ENCODE results near the gene PLXNA3. TPM values are rescaled to one million over a fixed set of nuclear protein-coding genes. Genes with fewer than 3 reads are reported as not detected.
A peak's percentile ranks its signal among the peaks of the same experiment; 100 is the strongest.

The PLXNA3 gene
- total RNA-seq, 1 experiment from 2014 or later = 36.3 TPM

DNA sequence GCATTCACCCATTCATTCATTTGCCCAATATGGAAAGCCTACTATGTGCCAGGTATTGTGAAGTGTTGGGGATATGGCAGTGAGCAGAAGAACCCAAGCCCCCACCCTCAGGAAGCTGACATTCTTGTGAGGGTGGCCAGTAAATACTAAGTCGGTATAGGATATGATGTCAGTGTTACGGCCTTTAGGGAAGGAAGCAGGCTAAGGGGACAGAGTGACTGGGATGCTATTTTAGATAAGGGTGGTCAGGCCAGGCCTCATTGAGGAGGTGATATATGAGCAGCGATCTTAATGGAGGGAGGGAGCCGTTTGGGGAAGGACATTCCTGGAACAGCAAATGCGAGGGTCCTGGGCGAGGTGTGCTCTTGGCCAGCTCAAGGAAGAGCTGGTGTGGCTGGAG, 27.6 kb upstream of the PLXNA3 start:
- H3K23ac ChIP-seq (ENCODE audit: insufficient read length, low read depth, low read length) = no peak overlapping the region
- H4K20me1 ChIP-seq (ENCODE audit: control insufficient read depth, insufficient read depth, insufficient read length) = no peaks in the 10 kb centered on the region
- WGBS (ENCODE audit: extremely low coverage, insufficient read length, low lambda C conversion rate) = no CpG with 5 or more reads among the region's 6 CpGs
- H3K4me1 ChIP-seq (ENCODE audit: insufficient read depth, low read length) = no peaks in the 10 kb centered on the region
- Mint-ChIP-seq H3K27me3 (ENCODE audit: low read depth) (no peaks in the 10 kb centered on the region), H3K4me1 (peaks cover 7 to 20% of the 10 kb centered on the region in 2 experiments), H3K9me3 (peaks cover 70 to 79% of the 10 kb centered on the region in 2 experiments), H3K36me3 (ENCODE audit: insufficient read depth in 1 of 3, low read depth in 3 of 3) (peaks cover 13 to 46% (median 34%) of the 10 kb centered on the region in 3 experiments), H3K4me3 (peak overlapping the region in 1 of 2 experiments; percentile 53; a peak in 2 of 5 replicates), H3K27ac (peak overlapping the region in 2 of 3 experiments; percentile 8 to 30; a peak in 2 of 7 replicates)
- no peak overlapping the region for H4K91ac ChIP-seq (ENCODE audit: insufficient read length, low read depth, low read length)
- no peak overlapping the region for H3K4ac ChIP-seq (ENCODE audit: low read depth, low read length)
- H4K5ac ChIP-seq (ENCODE audit: insufficient read length, low read depth, low read length) = no peak overlapping the region
- H3K14ac ChIP-seq (ENCODE audit: insufficient read depth, low read length) = no peak overlapping the region
- H2BK15ac ChIP-seq (ENCODE audit: low read depth, low read length) = no peak overlapping the region
- no peaks in the 10 kb centered on the region for H3K79me1 ChIP-seq (ENCODE audit: insufficient read depth, low read depth, low read length, poor library complexity, severe bottlenecking)
- H2BK5ac ChIP-seq (ENCODE audit: insufficient read length, low read length) = no peak overlapping the region
- H3K18ac ChIP-seq (ENCODE audit: insufficient read length, low read depth, low read length) = no peak overlapping the region
- no peak overlapping the region for H3K9ac ChIP-seq (ENCODE audit: extremely low read depth, insufficient read length, low read length)
- H3K56ac ChIP-seq (ENCODE audit: insufficient read length, low read depth, low read length) = no peak overlapping the region
- no peak overlapping the region for H2AK5ac ChIP-seq (ENCODE audit: insufficient read length, low read length)
- no peaks in the 10 kb centered on the region for H3K23me2 ChIP-seq (ENCODE audit: insufficient read length, low read depth, low read length, poor library complexity, severe bottlenecking)
- H3K79me2 ChIP-seq (ENCODE audit: insufficient read depth, low read length) = no peaks in the 10 kb centered on the region
- peaks cover 43% of the 10 kb centered on the region for H3K9me3 ChIP-seq (ENCODE audit: control insufficient read depth, low read depth, low read length)
- H3K4me2 ChIP-seq (ENCODE audit: insufficient read depth, insufficient read length, low read length) = no peak overlapping the region
- H2AFZ ChIP-seq (ENCODE audit: low read length) = no peak overlapping the region
- no peak overlapping the region for H2BK12ac ChIP-seq (ENCODE audit: insufficient read length, low read depth, low read length)
- no peak overlapping the region for H4K8ac ChIP-seq (replicated peaks; ENCODE audit: insufficient read length, low read depth, low read length)
- TF ChIP-seq CTCF (conservative IDR thresholded peaks at IDR 0.05) = no peak
- no peak overlapping the region for H3T11ph ChIP-seq (ENCODE audit: low read length)
- no peak overlapping the region for H2BK20ac ChIP-seq (ENCODE audit: low read depth, low read length, poor library complexity, severe bottlenecking)
- no peak overlapping the region for H3K27ac ChIP-seq (ENCODE audit: insufficient read length, low read depth, low read length)
- no peak overlapping the region for H2BK120ac ChIP-seq (ENCODE audit: low read depth, low read length, poor library complexity, severe bottlenecking)
- H3K27me3 ChIP-seq (ENCODE audit: insufficient read depth, low read length) = no peaks in the 10 kb centered on the region
- no peak for DNase-seq
